Activated CD4-positive, alpha-beta T cell treated with anti-CD3 and anti-CD28 coated beads for 1 hour (primary cell): Measurements from ENCODE around the gene MYH10.

Source experiments
- DNase-seq: peaks from one replicate; pipeline ENCODE4 v3.0.0-alpha.2; 2020

The MYH10 gene

DNA sequence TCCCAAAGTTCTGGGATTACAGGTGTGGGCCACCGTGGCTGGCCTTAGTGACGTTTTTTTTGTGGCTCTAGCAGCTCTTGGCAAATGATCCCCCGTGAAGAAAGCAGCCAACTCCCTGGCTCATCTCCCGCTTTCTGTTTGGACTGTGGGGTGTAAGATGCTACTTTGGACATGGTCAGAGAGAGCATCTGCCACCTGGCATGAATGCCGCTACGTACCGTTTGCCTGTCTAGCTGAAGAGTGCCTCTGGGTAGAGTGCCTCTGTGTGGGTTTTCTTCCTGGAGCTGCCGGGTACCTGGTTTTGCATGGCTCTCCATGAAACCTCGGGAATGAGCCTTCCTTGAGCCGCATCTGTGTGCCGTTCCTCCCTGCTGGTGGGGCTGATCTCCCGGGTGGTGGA, 160.6 kb downstream of the MYH10 start:
- no peak for DNase-seq

DNA sequence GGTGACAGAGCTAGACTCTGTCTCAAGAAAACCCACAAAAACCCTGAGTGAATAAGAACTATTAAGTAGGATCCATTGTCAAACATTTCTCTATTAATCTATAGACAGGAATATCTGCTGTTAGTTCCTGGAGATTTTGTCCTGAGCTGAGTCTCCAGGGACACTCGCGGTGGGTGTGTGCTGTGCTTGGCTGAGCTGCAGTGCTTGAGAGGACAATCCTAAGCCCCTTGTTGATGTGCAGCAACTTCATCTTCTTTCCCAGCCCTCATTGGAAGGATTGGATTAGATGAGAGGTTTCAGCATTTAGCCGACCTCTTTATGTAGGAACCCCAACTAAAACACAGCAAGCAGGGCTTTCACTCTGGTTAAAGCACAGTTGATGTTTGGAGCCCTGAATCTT, 161.5 kb downstream of the MYH10 start:
- DNase-seq: no peak

DNA sequence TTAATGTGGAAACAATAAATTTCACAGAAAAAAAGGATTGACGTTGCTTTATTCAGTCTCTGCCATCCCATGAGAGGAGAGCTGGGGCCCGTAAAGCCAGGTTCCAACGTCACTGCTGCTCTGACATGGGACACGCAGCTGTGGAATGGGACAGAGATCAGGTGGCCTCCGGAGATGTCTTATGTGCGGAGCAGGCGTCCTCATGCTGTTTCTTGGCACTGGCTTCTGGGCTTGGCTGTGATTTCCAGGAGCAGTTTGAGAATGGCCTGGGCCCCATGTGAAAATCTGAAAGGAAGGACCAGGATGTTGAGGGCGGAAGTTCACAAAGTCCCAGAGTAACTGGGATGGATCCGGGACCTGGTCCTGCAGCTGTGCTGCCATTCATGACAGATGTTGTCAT, 162.4 kb downstream of the MYH10 start:
- DNase-seq: no peak

DNA sequence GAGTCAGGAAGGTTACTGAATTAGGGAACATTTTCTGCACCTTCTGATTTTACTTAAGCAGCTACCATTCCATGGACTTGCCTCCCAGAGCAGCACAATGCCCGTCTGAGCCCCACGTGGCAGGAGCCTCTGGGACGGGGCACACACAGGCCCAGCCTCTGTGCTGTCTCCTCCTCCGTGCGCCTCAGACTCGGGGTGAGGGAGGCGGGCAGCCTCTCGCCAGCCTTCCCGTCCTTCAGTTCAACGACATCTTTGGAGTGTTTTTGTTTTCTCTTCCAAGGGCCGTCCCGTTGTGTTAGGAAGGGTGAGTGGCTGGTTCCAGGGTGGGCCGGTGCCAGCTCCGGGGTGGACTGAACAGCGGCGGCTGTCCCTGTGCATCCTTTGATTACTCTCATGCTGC, 163.0 kb downstream of the MYH10 start:
- no peak for DNase-seq

DNA sequence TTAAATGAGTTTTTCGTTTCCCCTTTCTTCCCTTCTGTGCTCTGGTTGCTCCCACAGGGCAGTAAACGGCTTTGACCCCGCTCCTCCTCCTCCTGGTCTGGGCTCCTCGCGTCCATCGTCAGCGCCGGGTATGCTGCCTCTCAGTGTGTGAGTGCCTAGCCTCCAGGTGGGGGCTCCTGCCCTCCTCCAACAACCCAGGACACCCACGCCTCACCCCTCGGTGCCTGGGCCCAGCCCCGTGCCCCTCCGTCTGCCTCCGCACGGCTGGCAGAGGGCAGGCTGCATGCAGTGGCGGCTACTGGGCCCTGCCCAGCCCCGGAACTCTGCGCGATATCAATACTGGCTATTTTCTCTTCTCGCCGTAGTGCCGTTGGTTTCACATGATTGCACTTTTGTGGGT, 163.7 kb downstream of the MYH10 start:
- DNase-seq: no peak

DNA sequence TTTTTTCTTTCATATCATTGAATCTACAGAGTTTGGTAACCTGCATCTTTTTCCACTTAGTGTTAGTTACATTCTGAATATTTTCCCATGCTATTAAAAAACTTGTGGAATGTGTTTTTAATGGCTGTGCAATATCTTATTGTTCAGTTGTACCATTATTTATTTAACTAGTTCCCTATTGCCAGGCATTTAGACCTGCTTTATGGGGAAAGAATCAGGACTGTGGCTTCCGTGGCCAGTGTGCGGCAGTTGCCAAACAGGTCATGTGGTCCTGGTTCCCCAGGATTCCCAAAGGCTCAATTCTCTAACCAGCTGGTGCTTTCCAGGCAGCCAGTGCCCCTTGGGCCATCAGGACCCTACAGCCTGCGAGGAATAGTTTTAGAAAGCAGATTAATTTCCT, 164.1 kb downstream of the MYH10 start:
- no peak for DNase-seq

DNA sequence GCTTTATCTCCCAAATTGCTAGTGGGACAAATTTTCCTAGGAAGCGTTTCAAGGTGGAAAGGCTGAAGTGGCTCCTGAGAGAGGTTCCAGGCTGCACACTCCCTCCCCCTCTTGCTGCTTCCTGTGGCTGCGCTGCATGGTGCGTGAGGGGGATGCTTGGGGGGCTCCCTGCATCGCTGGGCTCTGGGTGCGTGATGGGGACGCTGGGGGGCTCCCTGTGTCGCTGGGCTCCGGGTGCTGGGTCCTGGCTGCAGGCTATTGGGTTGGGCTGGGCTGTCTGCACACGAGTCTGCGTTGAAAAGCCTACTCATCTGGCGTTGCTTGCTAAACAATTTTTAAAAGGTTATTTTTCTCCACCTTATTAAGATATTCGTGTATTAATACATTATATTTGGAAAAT, 164.8 kb downstream of the MYH10 start:
- no peak for DNase-seq

DNA sequence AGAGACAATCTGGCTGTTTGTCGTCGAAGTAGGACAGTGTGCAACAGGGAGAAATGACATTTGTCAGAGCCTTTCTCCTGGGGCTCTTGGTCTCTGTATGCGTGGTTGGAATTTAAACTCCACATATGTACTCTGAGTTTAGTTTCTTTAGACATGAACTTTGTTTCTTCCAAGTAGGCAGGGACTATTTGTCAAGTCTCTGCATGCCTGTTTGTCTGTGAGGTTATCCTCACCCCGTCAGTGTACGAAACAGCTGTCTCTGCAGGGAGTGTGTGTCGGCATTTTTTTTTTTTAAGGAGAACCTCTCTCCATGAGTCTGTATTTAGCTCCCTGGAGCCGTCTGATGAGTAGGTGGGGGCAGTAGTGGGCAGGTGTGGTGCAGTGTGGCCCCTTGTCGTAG, 165.2 kb downstream of the MYH10 start:
- no peak for DNase-seq

DNA sequence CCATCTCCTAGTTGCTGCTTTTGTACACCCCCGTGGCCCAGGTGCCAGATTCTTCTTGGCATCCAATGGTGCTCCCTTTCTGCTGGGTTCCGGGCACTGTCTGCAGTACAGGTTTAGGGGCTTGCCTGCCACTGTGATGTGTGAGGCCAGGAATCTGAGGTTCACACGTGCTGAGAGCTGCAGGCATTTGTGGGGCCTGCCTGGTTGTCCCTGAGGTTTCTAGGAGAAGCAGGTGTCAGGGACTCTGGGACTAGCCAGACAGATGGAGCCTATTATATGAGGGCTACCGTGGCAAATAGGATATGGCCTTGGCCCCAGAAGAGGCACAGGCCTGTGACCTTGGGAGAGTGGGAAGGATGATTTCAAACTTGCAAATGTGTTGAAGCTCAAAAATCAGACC, 165.6 kb downstream of the MYH10 start:
- no peak for DNase-seq

DNA sequence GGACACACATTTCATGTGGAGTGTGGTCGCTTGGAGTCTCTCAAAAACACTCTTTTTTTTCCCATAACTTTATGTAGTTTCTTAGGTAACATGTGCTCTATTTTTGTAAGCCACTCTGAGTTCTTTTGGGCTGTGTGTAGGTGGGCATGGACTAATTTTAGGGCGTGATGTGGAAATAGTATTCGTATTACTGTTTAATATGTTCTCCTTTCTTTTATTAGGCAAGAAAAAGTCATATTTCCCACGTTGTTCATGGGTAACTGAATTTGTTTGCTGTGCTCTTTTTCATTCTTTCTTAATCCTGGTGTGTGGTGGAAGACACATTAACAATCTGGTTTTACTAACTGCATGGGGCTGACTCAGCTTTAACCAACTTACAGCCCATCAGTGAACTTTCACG, 167.4 kb downstream of the MYH10 start:
- DNase-seq: no peak

DNA sequence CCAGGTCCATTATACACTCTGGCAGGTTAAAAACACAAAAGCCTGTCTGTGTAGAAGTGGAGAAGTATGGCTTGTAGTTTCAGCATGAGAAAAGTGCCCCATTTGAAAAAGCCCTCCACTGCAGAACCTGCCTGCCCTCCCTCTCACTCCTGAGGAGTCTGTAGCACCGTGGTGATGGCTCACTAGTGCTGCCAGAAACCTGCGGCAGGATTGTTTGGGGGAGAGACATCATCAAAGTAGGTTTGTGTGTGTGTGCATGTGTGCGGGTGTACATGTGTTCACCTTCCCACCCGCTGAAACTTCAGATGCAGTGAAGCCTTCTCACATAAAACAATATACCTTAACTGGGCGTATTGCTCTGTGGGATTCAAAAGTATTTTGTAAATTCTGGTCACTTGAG, 168.0 kb downstream of the MYH10 start:
- DNase-seq: no peak

DNA sequence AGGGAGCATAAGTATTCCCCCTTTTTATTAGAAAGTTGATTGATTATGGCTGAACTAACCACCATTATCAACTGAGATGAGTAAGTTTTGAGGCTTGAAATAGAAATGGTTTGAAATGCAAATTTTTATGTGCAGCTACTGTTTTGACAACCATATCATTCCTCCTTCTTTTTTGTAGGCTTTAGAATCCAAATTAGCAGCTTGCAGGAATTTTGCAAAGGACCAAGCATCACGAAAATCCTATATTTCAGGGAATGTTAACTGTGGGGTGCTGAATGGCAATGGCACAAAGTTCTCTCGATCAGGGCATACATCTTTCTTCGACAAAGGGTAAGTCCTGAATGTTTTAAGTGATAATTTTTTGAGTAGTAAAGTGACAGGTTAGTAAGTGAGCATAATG, 170.7 kb downstream of the MYH10 start:
- DNase-seq: no peak

DNA sequence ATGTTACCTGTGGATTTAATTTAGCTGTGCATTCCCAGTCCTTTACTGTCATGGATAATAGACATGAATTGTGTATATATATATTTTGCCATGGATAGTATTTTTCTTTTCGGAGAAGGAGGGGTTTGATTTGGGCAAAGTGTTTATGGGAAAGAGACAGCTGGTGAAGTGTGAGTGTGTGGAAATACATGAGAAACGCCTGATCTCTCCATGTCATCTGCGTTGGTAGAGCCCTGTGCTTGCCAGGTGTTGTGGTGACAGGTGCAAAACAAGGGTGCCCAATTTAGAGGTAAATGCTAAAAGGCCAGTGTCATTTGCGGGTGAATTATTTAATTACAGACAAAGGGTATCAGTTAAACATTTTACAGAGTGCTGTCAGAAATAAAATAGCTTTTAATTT, 171.4 kb downstream of the MYH10 start:
- DNase-seq: no peak

DNA sequence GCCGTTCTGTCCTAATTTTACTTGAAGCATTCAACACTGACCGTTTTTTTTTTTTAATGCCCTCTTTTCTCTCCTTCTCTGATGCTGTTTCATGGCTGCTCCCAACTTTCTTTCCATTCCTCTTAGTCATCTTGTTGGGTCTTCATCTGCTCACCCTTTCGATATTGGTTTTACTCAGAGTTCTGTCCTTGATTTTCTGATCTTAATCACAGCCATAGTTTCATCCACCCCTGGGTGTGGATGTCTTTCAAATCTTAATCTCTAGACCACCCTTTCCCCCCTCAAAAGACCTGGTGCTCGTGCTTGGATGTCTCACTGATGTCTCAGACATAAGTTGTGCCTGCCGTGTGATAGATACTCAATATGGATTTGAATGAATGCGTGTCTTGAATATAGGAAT, 172.4 kb downstream of the MYH10 start:
- DNase-seq: no peak

DNA sequence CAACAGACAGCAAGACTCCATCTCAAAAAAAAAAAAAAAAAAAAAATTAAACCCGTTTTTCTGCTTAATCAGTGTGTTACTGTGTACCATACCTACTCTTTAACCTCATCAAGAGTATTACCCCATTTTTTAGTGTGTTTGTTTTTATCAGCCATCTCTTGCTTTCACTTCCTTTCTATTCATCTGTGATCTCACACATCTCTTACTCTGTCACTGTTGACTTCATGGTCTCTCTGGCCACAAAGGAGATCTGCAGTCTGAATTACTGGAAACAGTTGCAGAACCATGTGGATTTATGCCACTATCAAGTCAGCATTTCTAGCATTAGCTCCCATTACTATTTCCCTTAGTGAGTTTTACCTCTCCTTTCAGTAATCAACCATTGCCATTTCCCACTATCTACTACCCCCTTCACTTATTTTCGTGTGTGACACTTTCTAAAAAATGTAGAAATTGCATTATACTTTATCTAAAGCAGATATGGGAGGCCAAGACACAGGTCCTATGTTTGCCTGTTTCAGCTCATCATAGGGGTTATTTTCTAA, 174.8 kb downstream of the MYH10 start:
- no peak for DNase-seq

DNA sequence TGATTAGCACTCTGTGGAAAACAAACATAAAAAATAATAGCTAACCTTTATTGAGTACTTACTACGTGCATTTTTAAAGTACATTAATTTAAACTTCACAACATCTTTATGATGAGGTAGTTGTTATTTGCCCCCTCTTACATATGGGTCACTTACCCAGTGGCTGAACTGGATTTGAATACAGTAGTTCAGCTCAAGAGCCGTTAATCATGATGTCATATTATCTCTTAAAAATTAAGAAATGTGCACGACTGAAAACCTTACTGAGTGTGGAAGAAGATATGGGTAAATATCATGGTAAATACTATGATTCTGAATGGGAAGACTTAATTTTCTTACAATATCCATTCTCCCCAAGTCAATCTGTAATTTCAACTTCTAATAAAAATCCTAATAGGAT, 177.2 kb downstream of the MYH10 start:
- DNase-seq: no peak

DNA sequence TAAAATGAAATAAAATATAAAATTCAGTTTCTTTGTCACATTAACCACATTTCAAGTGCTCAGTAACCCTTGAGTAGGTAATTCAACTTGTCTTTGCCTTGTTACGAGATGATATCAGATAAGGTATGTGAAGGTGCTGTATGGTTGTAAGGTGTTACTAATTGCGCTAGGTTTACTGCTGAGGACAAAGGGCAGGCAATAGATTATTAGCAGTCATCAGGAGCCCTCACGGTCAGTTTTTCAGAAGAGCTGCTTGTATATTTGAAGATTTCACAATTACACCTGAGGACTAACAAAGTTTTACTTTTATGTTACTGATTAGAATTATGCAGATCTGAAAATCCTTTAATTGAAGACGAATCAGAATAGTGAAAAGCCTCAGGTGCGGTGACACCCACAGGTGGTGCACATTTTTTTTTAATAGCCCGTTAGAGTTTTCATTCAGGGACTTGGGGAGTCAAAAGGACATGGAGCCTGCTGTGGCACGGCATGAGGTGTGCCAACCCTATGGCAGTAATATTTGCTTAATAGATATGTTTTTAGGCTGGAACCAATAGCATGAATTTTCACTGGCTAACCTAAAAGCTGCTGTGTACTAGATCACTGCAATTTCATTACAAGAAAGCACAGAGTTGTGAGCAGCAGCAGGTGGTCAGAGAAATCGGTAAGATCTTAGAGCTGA, 178.5 kb downstream of the MYH10 start:
- no peak for DNase-seq

DNA sequence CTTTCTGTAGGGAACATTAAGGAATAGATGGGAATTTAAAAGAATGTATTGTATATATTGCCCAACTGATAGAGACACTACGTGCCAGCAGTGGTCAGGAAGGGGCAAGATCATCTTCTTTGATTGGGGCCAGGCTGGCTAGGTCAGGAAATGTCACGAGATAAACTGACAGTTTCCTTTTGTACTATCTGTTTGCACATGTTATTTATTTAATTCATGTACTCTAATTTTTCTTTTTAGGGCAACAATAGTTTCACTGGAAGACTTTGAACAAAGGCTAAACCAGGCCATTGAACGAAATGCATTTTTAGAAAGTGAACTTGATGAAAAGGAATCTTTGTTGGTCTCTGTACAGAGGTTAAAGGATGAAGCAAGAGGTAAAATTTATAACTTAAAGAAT, 182.2 kb downstream of the MYH10 start:
- no peak for DNase-seq

DNA sequence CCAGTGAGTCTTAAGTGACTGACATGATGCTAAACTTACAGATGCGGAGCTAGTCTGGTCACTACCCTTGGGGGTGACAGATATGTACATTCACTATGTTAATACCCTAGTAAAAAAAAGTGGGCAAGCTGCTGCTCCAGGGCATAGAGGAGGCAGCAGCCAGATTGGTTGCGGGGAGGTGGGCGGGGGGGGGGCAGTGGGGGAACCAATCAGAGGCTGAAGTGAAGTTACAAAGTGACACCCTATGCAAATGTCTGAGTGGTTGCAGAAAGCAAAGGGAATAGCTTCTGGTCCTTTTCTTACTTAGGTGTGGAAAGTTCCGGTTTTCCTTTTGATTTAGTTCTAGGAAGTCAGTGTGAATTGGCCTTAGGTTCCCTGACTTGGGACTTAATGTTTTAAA, 182.7 kb downstream of the MYH10 start:
- DNase-seq: no peak

DNA sequence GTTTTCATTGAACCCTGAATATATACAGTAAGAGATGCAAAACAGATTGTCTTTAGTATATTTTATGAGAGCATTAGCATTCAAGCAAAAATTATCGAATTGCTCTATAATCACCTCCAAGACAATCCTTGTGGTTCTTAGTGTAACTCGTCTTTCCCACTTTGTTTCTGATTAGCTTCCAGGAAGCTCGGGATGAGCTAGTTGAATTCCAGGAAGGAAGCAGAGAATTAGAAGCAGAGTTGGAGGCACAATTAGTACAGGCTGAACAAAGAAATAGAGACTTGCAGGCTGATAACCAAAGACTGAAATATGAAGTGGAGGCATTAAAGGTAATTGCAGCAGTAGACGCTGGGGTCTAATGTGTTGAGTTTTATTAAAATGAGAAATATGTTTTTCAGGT, 185.0 kb downstream of the MYH10 start:
- no peak for DNase-seq

DNA sequence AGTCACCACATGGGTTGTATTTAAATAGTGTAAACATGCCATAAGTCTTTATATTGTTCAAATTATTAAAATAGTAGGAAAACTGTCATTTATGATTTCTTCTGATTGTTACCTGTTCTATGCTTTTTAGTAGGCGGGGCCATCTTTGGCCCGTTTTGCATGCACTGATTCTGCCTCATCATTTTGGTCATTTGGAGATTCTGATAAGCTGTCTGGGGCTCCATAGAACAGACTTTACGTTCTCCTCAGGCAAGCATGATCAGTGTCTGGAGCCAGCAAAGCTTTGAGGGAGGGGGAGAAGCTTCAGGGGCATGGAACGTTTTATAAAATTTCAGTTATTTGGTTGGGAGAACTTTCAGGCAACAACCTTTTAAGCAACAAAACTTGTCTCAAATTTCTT, 186.0 kb downstream of the MYH10 start:
- no peak for DNase-seq

DNA sequence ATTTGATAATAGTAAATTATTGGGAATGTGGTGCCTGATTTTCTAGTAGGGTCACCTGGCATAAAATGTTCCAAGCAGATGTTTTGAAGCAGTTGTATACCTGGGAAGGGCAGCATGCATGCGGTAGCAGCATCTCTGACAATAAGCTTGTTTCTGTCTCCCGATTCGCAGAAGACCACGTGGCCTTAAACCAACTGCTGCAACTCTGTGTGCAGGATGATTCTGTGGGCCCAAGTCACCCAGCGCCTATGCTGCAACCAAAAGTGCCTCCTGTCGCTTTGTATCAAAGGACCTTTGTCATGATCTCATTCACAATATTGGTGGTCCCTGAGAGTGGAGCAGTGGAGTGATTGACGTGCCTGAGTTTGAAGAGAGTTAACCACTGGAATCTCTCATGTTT, 186.8 kb downstream of the MYH10 start:
- DNase-seq: no peak

DNA sequence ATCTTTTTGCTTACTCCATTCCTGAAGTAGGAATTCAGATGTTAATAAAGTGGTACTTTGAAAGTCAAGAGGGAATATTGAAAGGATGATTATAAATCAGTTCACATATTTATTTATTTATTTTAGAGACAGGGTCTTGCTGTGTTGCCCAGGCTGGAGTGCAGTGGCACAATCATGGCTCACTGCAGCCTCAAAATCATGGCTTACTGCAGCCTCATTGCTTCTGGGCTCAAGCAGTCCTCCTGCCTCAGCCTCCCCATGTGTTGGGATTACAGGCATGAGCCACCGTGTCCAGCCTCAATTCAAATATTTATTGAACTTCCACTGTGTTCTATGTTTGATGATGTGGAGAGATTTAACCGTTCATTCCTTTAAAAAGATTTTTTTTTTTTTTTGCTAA, 188.2 kb downstream of the MYH10 start:
- DNase-seq: no peak

DNA sequence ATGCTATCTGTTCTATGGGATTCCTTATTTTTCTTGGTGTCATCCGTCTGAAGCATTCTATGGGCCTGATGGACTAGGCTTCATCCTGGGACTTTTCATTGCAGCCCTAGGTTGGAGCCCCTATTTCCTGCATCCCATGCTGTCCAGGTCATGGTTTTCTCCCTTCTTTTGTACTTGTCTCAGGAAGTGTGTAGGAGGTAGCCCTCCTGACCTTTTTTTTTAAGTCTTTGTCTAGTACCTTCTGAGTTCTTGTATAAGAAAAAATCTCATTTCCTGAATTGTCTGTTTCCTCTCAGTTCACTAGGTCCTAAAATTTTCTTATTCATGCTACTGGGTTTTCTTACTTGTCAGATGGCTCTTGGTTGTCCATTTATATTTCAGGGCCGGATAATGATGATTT, 188.8 kb downstream of the MYH10 start:
- no peak for DNase-seq

DNA sequence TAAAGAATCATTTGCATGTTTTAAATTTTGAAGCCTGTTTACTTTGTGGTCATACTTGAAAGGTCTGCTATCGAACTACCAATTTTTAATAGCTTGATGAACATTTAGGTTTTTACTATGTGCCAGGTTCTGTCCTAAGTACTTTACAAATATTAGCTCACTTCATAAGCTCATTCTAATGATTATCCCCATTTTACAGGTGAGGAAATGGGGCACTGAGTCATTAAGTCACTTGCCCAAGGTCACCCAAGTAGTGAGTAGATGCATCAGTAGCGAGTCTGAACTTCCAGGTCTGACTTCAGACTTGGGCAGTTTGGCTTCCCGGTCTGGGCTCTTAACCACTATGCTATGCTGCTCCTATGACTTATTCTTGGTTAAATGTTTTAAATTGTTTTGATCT, 190.8 kb downstream of the MYH10 start:
- no peak for DNase-seq

DNA sequence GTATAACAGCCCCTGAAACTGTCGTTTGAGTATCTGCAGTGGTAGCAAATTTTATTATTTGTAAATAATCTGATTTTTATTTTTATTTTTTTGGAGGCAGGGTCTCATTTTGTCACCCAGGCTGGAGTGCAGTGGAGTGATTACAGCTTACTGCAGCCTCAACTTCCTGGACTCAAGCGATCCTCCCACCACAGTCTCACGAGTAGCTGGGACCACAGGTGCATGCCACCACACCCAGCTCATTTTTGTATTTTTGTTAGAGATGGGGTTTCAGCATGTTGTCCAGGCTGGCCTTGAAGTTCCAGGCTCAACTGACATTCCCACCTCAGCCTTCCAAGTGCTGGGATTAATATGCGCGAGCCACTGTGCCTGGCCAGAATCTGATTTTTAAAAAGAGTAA, 192.1 kb downstream of the MYH10 start:
- DNase-seq: no peak
